ENCODE measurements around the gene SNX33.
"Not testable (repeated sequence)": the region's sequence is repeated elsewhere in the genome, so short reads cannot be mapped to it uniquely, and the experiment has no call there.

GRCh38 chr15:75710874-75711273 is 63.2 kb downstream of the SNX33 start:
- not testable (repeated sequence) for TF ChIP-seq PATZ1 (CRISPR knock-in tag; IDR thresholded peaks at IDR 0.05; ENCODE audit: borderline replicate concordance); CSDC2 (CRISPR knock-in tag; IDR thresholded peaks at IDR 0.05); ZFP3 (CRISPR knock-in tag; IDR thresholded peaks at IDR 0.05); TCF4 (CRISPR knock-in tag; IDR thresholded peaks at IDR 0.05; ENCODE audit: borderline replicate concordance); ARNTL (CRISPR knock-in tag; IDR thresholded peaks at IDR 0.05; ENCODE audit: borderline replicate concordance, low read depth)

All from SK-N-SH treated with all-trans-retinoic acid at 6 μM for 48 hours (cell line).